GM12873 (cell line): Measurements from ENCODE around the gene LHFPL2.

Experiments used
- TF ChIP-seq, protein P1 (sequence below): IDR thresholded peaks from 2 replicates; pipeline ENCODE4 v1.5.1; 2012; ENCODE audit warnings: low read depth, mild to moderate bottlenecking, moderate library complexity, low read length, control low read depth; ENCODE audit not compliant: insufficient read depth; ENCODE audit errors: missing control alignments

LHFPL2 gene

DNA sequence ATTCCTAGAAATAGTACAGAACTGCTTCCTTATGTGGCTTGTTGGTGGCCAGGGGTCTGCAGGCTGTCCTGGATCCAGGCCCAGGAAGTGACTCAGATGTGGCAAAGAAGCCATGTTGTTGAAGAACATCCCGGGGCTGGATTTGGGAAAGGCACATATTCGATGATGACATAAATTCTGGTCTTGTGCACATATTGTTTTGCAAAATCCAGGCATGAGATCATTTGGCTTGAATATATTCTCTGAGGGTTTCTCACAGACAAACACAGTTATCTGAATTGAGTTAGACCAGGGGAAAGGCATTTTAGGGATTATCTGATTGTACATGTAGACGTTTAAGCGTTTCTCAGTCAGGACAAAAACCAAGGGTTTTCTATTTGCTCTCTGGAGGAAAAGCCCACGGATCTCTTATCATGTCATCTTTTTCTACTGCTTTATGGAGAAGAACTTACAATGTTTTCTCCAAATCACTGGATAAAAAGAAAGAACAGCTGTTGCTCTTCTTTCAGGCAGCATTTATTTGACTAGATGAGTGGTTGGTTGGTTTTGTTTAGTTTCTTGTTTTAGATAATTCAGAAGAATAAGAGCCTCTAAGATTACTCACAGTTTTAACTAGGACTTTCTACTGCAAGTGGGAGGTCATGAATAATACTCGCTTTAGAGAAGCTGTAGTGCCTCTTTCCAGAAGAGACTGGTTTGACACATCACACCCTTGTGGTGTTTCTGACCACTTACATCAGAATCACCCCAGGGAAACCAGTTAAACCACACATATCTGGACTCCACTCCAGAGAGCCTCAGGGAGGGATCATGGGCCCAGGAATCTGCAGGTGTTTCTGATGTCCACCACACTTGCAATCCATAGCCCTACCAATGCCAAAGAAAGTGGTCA is 29.5 kb upstream of the LHFPL2 start:
- TF ChIP-seq, protein P1, sequence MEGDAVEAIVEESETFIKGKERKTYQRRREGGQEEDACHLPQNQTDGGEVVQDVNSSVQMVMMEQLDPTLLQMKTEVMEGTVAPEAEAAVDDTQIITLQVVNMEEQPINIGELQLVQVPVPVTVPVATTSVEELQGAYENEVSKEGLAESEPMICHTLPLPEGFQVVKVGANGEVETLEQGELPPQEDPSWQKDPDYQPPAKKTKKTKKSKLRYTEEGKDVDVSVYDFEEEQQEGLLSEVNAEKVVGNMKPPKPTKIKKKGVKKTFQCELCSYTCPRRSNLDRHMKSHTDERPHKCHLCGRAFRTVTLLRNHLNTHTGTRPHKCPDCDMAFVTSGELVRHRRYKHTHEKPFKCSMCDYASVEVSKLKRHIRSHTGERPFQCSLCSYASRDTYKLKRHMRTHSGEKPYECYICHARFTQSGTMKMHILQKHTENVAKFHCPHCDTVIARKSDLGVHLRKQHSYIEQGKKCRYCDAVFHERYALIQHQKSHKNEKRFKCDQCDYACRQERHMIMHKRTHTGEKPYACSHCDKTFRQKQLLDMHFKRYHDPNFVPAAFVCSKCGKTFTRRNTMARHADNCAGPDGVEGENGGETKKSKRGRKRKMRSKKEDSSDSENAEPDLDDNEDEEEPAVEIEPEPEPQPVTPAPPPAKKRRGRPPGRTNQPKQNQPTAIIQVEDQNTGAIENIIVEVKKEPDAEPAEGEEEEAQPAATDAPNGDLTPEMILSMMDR: peak; percentile 5

DNA sequence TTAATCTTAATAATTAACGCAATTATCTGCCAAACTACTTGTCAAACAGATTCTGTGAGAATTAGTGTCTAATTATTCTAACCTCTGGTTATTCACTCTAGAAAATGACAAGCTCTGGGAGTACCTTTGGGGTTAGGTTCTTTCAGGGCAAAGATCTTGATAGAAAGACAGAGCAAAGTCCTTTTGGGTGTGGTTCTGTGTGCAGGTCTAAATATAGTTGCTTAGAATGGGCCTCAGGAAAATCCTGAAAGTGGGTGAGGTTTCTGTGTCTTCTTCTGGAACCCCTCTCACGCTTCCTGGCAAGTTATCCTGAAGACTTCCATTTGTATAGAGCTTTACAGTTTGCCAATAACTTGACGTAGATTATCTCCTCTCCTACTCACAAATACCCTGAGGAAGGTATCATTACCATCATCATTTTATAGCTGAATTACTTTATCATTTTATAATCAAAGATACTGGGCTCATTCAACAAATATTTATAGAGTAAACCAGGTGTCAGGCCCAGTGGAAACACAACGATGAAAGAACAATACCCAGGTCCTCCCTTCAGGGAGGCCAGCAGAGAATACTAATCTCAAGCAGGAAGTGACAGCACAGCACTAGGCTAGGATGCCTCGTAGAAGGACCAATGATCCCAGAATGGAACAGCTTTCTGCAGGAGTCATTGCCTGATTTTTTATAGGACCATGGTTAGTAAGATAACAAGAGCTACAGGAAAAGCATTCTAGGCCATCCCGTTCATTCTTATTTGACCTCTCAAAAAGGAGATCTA is 27.6 kb upstream of the LHFPL2 start:
- TF ChIP-seq, protein P1: no peak

DNA sequence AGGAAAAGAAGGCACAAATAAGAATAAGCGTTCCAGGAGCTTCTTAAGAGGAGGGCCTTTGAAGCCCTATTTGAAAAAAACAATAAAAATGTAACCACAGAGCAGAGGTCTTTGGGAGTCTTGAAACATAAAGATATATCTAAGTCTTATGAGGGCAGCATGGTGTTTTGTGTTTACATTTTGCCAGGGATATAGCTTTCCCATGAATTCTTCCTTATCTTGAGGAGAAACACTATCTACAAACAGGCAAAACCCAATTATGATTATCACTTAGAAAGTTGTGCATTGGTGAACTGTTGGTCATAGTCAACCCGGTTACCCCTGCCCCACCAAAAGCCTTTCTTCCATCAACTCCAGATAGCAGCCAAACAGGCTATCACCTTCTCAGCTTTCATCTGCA is 23.6 kb upstream of the LHFPL2 start:
- TF ChIP-seq, protein P1: no peak

DNA sequence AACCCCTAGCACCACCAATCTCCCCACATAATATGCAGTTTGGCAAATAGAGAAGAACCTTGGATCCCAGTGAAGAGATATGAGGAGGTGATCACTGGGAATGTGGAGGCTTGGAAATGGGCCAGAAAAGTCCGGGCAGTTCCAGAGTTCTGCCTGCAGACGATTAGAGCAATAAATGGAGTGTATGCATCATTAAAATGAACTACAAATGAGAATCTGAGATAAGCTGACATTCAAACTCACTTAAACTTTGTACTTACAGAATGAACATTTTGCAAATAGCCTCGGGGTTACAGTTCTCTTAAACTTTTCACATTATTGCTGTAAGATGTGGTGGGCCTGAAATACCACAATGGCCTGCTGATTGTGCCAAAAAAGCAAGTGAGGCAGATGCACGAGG is 23.0 kb upstream of the LHFPL2 start:
- TF ChIP-seq, protein P1: no peak

DNA sequence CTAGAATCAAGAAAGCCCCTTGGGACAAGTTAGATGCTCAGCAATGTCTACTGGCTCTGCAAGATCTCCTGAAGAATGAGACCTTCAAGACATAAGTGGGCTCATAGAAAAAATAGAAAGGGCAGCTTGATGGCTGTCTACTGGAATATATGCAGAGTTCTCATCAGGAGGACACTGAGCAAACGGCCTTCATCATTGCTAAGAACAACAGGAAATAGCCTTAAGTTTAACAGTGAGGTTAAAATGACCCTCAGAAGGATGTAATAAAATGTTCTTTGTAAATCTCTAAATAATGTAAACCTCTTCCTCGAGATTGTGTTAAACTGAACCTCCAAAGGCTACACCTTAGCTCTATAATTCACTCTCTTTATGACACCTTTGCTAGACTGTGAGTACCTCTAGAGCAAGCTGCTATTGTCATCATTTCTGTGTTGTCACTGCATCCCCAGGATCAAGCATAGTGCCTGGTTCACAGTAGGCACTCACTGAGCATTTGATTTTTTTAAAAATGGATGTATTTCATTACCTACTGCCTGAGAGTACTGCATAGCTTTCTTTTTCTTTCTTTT is 22.2 kb upstream of the LHFPL2 start:
- TF ChIP-seq, protein P1: no peak

DNA sequence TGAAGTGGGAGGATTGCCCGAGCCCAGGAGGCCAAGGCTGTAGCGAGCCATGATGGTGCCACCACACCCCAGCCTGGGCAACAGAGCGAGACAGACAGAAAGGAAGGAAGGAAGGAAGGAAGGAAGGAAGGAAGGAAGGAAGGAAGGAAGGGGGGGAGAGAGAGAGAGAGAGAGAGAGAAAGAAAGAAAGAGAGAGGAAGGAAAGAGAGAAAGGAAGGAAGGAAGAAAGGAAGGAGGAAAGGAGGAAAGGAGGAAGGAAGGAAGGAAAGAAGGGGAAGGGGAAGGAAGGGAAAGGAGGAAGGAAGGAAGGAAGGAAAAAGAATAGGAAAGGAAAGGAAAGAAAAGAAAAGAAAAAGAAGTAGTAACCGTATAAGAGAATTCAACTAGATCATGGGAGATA is 20.8 kb upstream of the LHFPL2 start:
- TF ChIP-seq, protein P1: no peak
